Fibroblast of upper back skin (primary cell): Measurements from ENCODE around the gene YWHAH.

Experiments
- DNase-seq: peaks from one replicate; pipeline ENCODE4 v3.0.0-alpha.2; 2013

YWHAH gene

GRCh38 chr22:31923747-31924146 lies 20.6 kb upstream of the YWHAH start:
- no peak for DNase-seq

GRCh38 chr22:31925056-31925455 lies 19.3 kb upstream of the YWHAH start:
- no peak for DNase-seq

GRCh38 chr22:31926024-31926423 lies 18.3 kb upstream of the YWHAH start:
- DNase-seq: no peak

GRCh38 chr22:31926969-31927368 lies 17.4 kb upstream of the YWHAH start:
- DNase-seq: no peak

- DNase-seq: no peak
These were observed 16.8 kb upstream of the YWHAH start for GRCh38 chr22:31927562-31927961.

- DNase-seq: peak; percentile 46
These were observed 15.0 kb upstream of the YWHAH start for GRCh38 chr22:31929167-31929930.

GRCh38 chr22:31932863-31933262 lies 11.5 kb upstream of the YWHAH start:
- no peak for DNase-seq

GRCh38 chr22:31933406-31933805 lies 10.9 kb upstream of the YWHAH start:
- no peak for DNase-seq

- no peak for DNase-seq
These were observed 10.4 kb upstream of the YWHAH start for GRCh38 chr22:31933816-31934482.

- no peak for DNase-seq
These were observed 8.2 kb upstream of the YWHAH start for GRCh38 chr22:31935961-31936635.

- no peak for DNase-seq
These were observed 7.0 kb upstream of the YWHAH start for GRCh38 chr22:31937341-31937740.

GRCh38 chr22:31938296-31938695 lies 6.0 kb upstream of the YWHAH start:
- DNase-seq: no peak

GRCh38 chr22:31940506-31940905 lies 3.8 kb upstream of the YWHAH start:
- no peak for DNase-seq

- no peak for DNase-seq
These were observed 2.2 kb upstream of the YWHAH start for GRCh38 chr22:31942091-31942490.

GRCh38 chr22:31943206-31943977 lies 943 bp upstream of the YWHAH start:
- no peak for DNase-seq

- no peak for DNase-seq
These were observed 536 bp downstream of the YWHAH start for GRCh38 chr22:31944700-31945442.

- no peak for DNase-seq
These were observed 1.1 kb downstream of the YWHAH start for GRCh38 chr22:31945443-31945855.

GRCh38 chr22:31945971-31946680 lies 1.8 kb downstream of the YWHAH start:
- DNase-seq: no peak

- no peak for DNase-seq
These were observed 3.0 kb downstream of the YWHAH start for GRCh38 chr22:31947296-31947695.

- DNase-seq: no peak
These were observed 3.7 kb downstream of the YWHAH start for GRCh38 chr22:31948002-31948401.

- peak; percentile 33 for DNase-seq
These were observed 5.9 kb downstream of the YWHAH start for GRCh38 chr22:31950226-31950625.
